Thoracic aorta (tissue), 2 donors: ENCODE results near the gene RIMBP3C. TPM values are rescaled to one million over a fixed set of nuclear protein-coding genes. Genes with fewer than 3 reads are reported as not detected.

Source experiments
- ATAC-seq: fragments of 150-250 bp; one replicate; pipeline ENCODE4 v1.8.0; 2017; ENCODE audit warnings: low read depth; ENCODE audit not compliant: insufficient number of reproducible peaks, low FRiP score
- DNase-seq: peaks from one replicate; pipeline ENCODE4 v3.0.0-alpha.2; 2020; ENCODE audit warnings: low spot score
- H3K27ac ChIP-seq, 2 donors: fragments of 200-600 bp; sonication (generic); 1 replicate in 1 of 2; 2 replicates in 1 of 2; pipeline ENCODE4 v1.5.1; 2016; ENCODE audit warnings: mild to moderate bottlenecking in 2 of 2, moderate library complexity in 2 of 2
- H3K27me3 ChIP-seq: fragments of 200-600 bp; sonication (generic); replicated peaks from 2 replicates; pipeline ENCODE4 v1.6.0; 2016; ENCODE audit warnings: mild to moderate bottlenecking; ENCODE audit not compliant: insufficient read depth
- H3K36me3 ChIP-seq: fragments of 200-600 bp; sonication (generic); one replicate; pipeline ENCODE4 v1.5.1; 2016
- H3K4me1 ChIP-seq, 2 donors: fragments of 200-600 bp; sonication (generic); 1 replicate in 1 of 2; 2 replicates in 1 of 2; pipeline versions ENCODE4 v1.5.1 to v1.6.0; 2016; ENCODE audit warnings: low read depth in 2 of 2, mild to moderate bottlenecking in 1 of 2; ENCODE audit not compliant: control insufficient read depth in 1 of 2
- H3K4me3 ChIP-seq: fragments of 200-600 bp; sonication (generic); 2 replicates; pipeline ENCODE4 v1.5.1; 2016; ENCODE audit warnings: mild to moderate bottlenecking
- H3K9me3 ChIP-seq: fragments of 200-600 bp; sonication (generic); 2 replicates; pipeline ENCODE4 v1.5.1; 2016
- total RNA-seq, 2 donors: library from RNA; depleted of rRNA; stranded (reverse); fragments of >200 nt; gene quantifications; one replicate each; pipeline versions ENCODE4 v1.1.0 to v1.2.3, GENCODE V29; 2016
- TF ChIP-seq, protein P1 (sequence below): fragments of 200-600 bp; sonication (generic); IDR thresholded peaks from one replicate; pipeline ENCODE4 v1.5.1; 2019; ENCODE audit warnings: antibody characterized with exemption

The RIMBP3C gene
- total RNA-seq, 2 donors from 2014 or later = 0.14 to 0.28 TPM

- Histone ChIP-seq H3K27me3 (no peaks in the 10 kb centered on the region), H3K36me3 (no peaks in the 10 kb centered on the region), H3K4me3 (no peak overlapping the region), H3K27ac (no peak overlapping the region), H3K4me1 (peaks cover 0 to 57% of the 10 kb centered on the region in 2 donors), H3K9me3 (no peaks in the 10 kb centered on the region)
- DNase-seq (no peak), ATAC-seq (no peak)
- TF ChIP-seq, protein P1, sequence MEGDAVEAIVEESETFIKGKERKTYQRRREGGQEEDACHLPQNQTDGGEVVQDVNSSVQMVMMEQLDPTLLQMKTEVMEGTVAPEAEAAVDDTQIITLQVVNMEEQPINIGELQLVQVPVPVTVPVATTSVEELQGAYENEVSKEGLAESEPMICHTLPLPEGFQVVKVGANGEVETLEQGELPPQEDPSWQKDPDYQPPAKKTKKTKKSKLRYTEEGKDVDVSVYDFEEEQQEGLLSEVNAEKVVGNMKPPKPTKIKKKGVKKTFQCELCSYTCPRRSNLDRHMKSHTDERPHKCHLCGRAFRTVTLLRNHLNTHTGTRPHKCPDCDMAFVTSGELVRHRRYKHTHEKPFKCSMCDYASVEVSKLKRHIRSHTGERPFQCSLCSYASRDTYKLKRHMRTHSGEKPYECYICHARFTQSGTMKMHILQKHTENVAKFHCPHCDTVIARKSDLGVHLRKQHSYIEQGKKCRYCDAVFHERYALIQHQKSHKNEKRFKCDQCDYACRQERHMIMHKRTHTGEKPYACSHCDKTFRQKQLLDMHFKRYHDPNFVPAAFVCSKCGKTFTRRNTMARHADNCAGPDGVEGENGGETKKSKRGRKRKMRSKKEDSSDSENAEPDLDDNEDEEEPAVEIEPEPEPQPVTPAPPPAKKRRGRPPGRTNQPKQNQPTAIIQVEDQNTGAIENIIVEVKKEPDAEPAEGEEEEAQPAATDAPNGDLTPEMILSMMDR = no peak
Observed at GRCh38 chr22:21579474-21579851, 28.2 kb upstream of the RIMBP3C start.

DNA sequence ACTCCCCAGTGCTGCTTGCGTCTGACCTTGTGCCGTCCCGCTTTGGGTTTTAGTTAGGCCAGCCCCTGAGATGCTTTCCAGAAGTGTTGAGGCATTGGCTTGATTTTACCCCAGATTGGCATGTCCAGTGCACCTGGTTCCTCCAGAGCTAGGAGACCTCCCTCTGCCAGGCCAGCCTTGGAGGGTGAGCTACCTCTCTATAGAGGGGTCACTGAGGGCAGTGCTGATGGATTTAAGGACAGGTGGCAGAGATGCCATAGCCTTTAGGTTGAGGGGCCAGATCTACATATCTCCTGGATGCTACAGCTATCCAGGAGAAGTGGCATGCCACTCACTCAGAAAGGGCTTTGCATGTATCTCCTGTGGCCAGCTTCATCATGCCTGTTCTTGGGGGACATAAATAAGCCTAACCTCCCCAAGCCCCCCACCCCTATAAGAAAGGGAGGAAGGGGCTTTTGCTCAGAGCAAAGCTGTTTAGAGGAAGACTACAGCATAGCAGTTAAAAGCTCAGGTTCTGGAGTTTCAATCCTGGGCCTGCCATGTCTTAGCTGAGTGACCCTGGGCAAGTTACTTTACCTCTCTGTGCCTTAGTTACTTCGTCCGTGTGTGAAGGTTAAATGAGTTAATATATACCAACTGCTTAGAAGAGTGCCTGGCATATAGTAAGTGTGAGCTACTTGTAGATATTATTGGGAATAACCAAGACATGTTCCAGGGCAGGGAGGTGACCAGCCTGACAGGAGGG lies 22.7 kb upstream of the RIMBP3C start:
- TF ChIP-seq, protein P1 = no peak
- Histone ChIP-seq H3K27me3 (no peaks in the 10 kb centered on the region), H3K9me3 (no peaks in the 10 kb centered on the region), H3K27ac (no peak overlapping the region), H3K4me3 (no peak overlapping the region), H3K4me1 (peaks cover 20 to 74% of the 10 kb centered on the region in 2 donors), H3K36me3 (no peaks in the 10 kb centered on the region)
- ATAC-seq (no peak), DNase-seq (no peak)

- no peaks in the 10 kb centered on the region for H3K27me3 ChIP-seq
- no peak overlapping the region for H3K27ac ChIP-seq
- no peaks in the 10 kb centered on the region for H3K9me3 ChIP-seq
- no peaks in the 10 kb centered on the region for H3K36me3 ChIP-seq
- ATAC-seq = no peak
- DNase-seq = no peak
- H3K4me1 ChIP-seq = peaks cover 25 to 78% of the 10 kb centered on the region in 2 donors
- no peak overlapping the region for H3K4me3 ChIP-seq
- TF ChIP-seq, protein P1 = no peak
Observed at GRCh38 chr22:21573293-21573734, 22.1 kb upstream of the RIMBP3C start.

- TF ChIP-seq, protein P1 = no peak
- no peak for ATAC-seq
- peaks cover 25 to 65% of the 10 kb centered on the region in 2 donors for H3K4me1 ChIP-seq
- H3K27me3 ChIP-seq = no peaks in the 10 kb centered on the region
- no peak overlapping the region for H3K4me3 ChIP-seq
- H3K36me3 ChIP-seq = no peaks in the 10 kb centered on the region
- no peaks in the 10 kb centered on the region for H3K9me3 ChIP-seq
- H3K27ac ChIP-seq = no peak overlapping the region
- no peak for DNase-seq
Observed at GRCh38 chr22:21571679-21572078, 20.4 kb upstream of the RIMBP3C start.

- H3K9me3 ChIP-seq = no peaks in the 10 kb centered on the region
- no peak for DNase-seq
- no peaks in the 10 kb centered on the region for H3K36me3 ChIP-seq
- no peak overlapping the region for H3K4me3 ChIP-seq
- no peak overlapping the region for H3K27ac ChIP-seq
- ATAC-seq = no peak
- H3K4me1 ChIP-seq = peaks cover 25 to 65% of the 10 kb centered on the region in 2 donors
- TF ChIP-seq, protein P1 = no peak
- no peaks in the 10 kb centered on the region for H3K27me3 ChIP-seq
Observed at GRCh38 chr22:21570398-21570797, 19.1 kb upstream of the RIMBP3C start.
